Stimulated activated CD8-positive, alpha-beta memory T cell treated with anti-CD3 and anti-CD28 coated beads, Interleukin-7, amount 100 ng/mL, for 4 hours (primary cell): ENCODE data around the gene ODAM.
"Not testable (repeated sequence)": the region's sequence is repeated elsewhere in the genome, so short reads cannot be mapped to it uniquely, and the experiment has no call there.

Source experiments
- DNase-seq, 2 donors: peaks; one replicate each; pipeline ENCODE4 v3.0.0-alpha.2; 2020; ENCODE audit warnings: low read depth in 2 of 2

Gene ODAM

DNA sequence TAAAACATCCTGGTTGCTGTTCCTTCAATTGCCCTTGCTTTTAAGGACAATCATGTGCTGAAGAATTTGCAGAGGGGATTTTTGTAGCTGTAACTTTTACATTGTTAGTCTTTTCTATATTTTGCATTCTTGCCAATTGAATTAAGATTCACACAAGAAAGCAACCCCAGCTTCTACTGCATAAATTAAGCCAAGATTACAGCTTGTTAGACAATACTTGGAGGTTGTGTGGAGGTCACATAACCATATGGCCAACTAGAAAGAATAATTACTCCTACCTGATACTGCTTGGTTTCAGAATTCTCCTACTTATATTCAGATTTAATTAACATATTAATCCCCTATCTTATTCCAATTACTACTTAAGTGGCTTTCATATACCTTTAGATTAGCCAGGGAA is 26.3 kb downstream of the ODAM start:
- DNase-seq, result not testable (repeated sequence)

- no peak for DNase-seq
Observed at GRCh38 chr4:70225824-70226223, 30.3 kb downstream of the ODAM start, which contains the start of gene FDCSP. FDCSP (plus strand) TSS chr4:70226124; CDS start chr4:70231195, 5,071 bp downstream.

GRCh38 chr4:70236125-70236524 is 40.6 kb downstream of the ODAM start:
- DNase-seq, result no peak

DNA sequence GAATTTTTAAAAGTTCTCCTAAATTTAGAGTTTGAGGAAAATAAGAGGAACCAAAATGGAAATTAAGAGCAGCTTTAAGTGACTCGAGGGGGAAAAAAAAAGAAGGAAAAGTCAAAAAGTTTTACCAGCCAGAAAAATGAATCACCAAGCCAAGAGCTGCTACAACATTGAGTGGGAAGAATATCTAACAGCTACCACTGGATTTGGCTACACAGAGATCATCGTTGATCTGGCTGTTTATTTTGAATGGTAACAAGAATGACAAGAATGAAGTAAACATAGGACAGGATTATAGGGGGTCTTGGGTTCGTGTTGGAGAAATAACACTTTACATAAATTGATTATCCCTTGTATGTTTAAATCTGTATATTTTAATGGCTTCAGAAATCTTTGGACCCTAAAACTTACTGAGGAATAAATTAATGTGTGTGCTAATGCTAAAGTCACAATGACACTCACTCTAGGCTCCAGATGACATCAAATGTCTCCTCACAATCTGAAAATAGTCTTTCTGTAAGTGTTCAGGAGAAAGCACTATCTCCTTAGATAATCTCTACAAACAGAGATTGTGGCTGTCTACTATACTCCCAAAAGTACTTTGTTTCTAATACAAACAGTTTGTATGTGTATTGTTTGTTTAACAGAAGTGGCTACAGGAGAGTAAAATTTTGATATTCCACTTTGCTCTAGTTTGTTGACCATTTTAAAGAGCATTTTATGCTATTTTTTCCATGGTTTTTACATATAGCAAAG is 43.8 kb downstream of the ODAM start:
- no peak for DNase-seq

DNA sequence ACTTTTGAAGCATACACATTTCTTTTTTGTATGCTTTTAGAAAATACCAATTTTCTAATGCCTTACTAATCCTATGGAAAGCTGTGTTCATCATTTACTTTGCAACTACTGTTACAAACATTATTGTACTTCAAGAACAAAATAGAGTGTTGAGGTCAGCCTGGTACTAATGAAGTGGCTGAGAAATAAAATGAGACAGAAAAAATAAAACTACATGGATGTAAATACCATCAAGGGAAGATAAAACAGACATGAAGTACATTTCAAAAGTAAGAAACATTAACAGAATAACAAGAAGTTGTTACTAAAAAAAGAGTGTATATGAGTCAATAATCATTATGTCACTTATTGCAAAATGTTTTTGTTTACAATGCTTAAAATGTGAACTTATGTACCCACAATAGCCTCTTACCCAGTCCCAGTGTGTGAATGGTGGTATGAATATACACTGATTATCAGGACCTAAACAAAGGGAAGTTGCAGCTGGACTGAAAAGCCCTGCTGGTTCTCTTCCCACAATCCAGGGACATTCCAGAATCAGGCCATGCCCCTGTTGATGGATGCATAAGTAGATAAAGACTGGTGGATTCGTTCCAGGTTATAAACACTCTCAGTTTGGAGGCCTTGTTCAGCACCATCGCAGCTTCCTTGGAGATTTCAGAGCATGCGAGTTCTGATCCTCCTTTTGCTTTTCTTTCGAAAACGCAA is 44.5 kb downstream of the ODAM start:
- DNase-seq, result no peak

DNA sequence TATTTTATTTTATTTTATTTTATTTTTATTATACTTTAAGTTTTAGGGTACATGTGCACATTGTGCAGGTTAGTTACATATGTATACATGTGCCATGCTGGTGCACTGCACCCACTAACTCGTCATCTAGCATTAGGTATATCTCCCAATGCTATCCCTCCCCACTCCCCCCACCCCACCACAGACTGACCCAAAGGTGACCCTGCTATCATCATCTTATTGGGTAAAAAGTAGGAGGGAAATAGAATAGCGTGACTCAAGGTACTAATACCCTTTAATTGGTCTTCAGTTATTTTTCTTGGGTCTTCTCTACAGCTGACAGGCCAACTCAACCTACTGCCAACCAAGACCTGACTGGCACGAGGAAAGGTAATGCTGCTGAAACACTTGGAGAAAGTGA is 46.8 kb downstream of the ODAM start, which contains the start of gene CSN3:
Gene CSN3 (plus strand): TSS at position 301 of the 400 bp plus-strand sequence. CDS start 2,223 bp downstream, outside the sequence.
- not testable (repeated sequence) for DNase-seq

DNA sequence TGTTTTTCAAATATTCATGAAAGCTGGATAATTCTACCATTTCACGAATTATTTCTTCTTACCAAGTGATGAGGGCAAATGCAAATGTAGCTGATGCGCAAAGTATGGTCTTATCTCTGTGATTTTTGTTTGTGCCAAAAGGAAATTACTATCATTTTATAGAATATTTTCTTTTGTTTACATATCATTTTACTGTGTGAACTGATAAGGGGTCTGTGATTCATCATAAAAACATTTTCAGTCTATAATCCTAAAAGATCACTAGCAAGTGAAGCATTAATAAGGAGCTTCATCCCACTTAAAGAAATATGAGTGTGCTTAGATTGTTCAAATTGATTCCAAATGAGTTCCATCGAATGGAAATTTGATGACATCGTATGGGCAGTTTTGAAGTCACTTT is 47.6 kb downstream of the ODAM start:
- no peak for DNase-seq

- no peak for DNase-seq
Observed at GRCh38 chr4:70251250-70251944, 55.9 kb downstream of the ODAM start.

DNA sequence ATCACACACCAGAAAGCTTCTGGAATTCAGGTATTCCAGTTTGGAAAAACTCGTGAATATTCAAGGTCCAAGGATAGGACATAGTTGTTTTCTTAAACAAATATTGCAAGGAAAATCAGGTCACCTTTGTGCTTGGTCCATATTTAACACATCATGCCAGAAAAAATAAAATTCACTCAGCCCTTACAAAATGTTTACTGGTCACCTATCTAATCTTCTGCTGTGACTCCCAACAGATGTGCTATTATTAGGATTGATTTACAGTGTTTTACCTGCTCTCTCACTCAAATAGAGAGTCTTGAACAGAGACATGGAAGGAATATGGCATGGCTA is 56.4 kb downstream of the ODAM start:
- no peak for DNase-seq
